ENCODE data around the gene TMEM170B. TPM values are rescaled to one million over a fixed set of nuclear protein-coding genes. Genes with fewer than 3 reads are reported as not detected.

The TMEM170B gene
- total RNA-seq, 1 donor = 4.0 TPM

DNA sequence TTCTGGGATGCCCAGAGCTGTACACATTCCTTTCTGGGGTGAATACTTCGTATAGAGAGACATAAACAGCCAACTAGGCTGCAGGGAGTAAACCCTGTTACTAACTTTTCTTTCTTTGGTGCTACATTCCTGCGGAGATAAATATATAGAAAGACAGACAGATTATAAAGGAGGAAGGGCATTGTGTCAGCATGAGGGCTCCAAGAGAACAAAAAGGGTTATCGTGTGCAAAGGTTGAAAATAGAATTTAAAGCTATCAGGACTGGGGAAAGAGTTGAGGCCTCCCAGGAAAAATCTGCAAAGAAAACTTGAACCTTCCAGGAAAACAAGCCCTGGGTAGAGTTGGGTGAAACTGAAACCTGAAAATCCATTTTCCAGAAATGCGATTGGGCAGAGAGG lies 68.0 kb downstream of the TMEM170B start:
- H2AFZ ChIP-seq (ENCODE audit: low read length) = no peak overlapping the region
- H3K79me2 ChIP-seq (ENCODE audit: insufficient read depth, low read length) = no peaks in the 10 kb centered on the region
- no peaks in the 10 kb centered on the region for H3K9me3 ChIP-seq (ENCODE audit: low read depth, low read length)
- H3K27ac ChIP-seq (ENCODE audit: low read depth, low read length) = no peak overlapping the region
- no peak for DNase-seq (ENCODE audit: insufficient read length, low spot score, missing footprints)
- no peaks in the 10 kb centered on the region for H4K20me1 ChIP-seq (ENCODE audit: insufficient read depth, low read length)
- TF ChIP-seq, protein P1, sequence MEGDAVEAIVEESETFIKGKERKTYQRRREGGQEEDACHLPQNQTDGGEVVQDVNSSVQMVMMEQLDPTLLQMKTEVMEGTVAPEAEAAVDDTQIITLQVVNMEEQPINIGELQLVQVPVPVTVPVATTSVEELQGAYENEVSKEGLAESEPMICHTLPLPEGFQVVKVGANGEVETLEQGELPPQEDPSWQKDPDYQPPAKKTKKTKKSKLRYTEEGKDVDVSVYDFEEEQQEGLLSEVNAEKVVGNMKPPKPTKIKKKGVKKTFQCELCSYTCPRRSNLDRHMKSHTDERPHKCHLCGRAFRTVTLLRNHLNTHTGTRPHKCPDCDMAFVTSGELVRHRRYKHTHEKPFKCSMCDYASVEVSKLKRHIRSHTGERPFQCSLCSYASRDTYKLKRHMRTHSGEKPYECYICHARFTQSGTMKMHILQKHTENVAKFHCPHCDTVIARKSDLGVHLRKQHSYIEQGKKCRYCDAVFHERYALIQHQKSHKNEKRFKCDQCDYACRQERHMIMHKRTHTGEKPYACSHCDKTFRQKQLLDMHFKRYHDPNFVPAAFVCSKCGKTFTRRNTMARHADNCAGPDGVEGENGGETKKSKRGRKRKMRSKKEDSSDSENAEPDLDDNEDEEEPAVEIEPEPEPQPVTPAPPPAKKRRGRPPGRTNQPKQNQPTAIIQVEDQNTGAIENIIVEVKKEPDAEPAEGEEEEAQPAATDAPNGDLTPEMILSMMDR (IDR thresholded peaks at IDR 0.05; ENCODE audit: extremely low read depth, low read depth, low read length) = no peak
- no peaks in the 10 kb centered on the region for H3K27me3 ChIP-seq (ENCODE audit: insufficient read depth, low read length)
- no peak overlapping the region for H3K4me3 ChIP-seq (ENCODE audit: insufficient read depth, low read length)
- H3K4me1 ChIP-seq (ENCODE audit: insufficient read depth, low read length) = peaks cover 19% of the 10 kb centered on the region
- no peak overlapping the region for H3K4me2 ChIP-seq (ENCODE audit: insufficient read depth, low read length)
- no peaks in the 10 kb centered on the region for H3K36me3 ChIP-seq (ENCODE audit: insufficient read depth, low read length)

DNA sequence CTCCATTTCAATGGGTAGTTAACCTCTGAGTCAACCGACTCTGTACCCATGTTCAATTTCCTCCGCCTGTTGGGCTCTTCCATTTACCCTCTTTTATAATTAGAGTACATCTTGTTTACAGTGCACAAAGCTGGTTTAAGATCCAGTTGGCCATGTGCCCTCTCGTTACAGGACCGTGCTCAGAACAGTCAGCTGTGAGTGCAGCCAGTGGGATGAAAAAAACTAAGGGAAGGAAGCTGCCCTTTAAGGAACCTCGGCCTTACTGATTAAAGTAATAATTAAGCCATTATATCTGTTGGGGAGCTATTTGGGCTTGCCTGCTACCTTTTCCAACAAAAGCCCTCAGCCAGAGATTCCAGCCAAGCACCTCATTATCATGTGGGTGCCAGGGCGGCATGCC lies 68.8 kb downstream of the TMEM170B start:
- no peak overlapping the region for H3K27ac ChIP-seq (ENCODE audit: low read depth, low read length)
- no peaks in the 10 kb centered on the region for H3K27me3 ChIP-seq (ENCODE audit: insufficient read depth, low read length)
- peaks cover 19% of the 10 kb centered on the region for H3K4me1 ChIP-seq (ENCODE audit: insufficient read depth, low read length)
- H4K20me1 ChIP-seq (ENCODE audit: insufficient read depth, low read length) = no peaks in the 10 kb centered on the region
- DNase-seq (ENCODE audit: insufficient read length, low spot score, missing footprints) = peak; percentile 35
- TF ChIP-seq, protein P1 (IDR thresholded peaks at IDR 0.05; ENCODE audit: extremely low read depth, low read depth, low read length) = no peak
- no peaks in the 10 kb centered on the region for H3K36me3 ChIP-seq (ENCODE audit: insufficient read depth, low read length)
- H3K4me2 ChIP-seq (ENCODE audit: insufficient read depth, low read length) = no peak overlapping the region
- H3K4me3 ChIP-seq (ENCODE audit: insufficient read depth, low read length) = no peak overlapping the region
- H2AFZ ChIP-seq (ENCODE audit: low read length) = no peak overlapping the region
- H3K79me2 ChIP-seq (ENCODE audit: insufficient read depth, low read length) = no peaks in the 10 kb centered on the region
- H3K9me3 ChIP-seq (ENCODE audit: low read depth, low read length) = no peaks in the 10 kb centered on the region

DNA sequence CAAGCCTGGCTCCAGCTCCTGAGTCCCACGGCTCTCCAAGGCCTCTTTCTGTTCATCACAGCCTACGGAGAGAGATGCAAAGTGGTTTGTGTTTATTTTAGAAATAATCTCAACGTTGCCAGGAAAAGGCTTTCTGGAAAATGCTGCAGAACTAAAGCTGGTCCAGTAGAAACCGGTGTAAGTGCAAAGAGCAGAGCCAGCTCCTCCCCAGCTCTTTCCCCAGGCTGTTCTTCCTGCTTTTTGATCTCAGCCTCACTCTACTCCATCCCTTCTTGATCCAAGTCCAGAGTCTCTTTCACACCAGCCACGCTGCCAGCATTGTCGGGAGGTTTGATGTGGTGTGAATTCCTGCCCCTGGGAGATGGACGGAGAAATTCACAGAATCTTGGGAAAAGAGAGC lies 69.8 kb downstream of the TMEM170B start:
- Histone ChIP-seq H3K27ac (ENCODE audit: low read depth, low read length) (no peak overlapping the region), H3K4me1 (ENCODE audit: insufficient read depth, low read length) (peaks cover 19% of the 10 kb centered on the region), H3K27me3 (ENCODE audit: insufficient read depth, low read length) (no peaks in the 10 kb centered on the region), H3K79me2 (ENCODE audit: insufficient read depth, low read length) (no peaks in the 10 kb centered on the region), H2AFZ (ENCODE audit: low read length) (peak overlapping the region; percentile 16), H3K9me3 (ENCODE audit: low read depth, low read length) (no peaks in the 10 kb centered on the region), H4K20me1 (ENCODE audit: insufficient read depth, low read length) (no peaks in the 10 kb centered on the region), H3K36me3 (ENCODE audit: insufficient read depth, low read length) (no peaks in the 10 kb centered on the region), H3K4me3 (ENCODE audit: insufficient read depth, low read length) (no peak overlapping the region), H3K4me2 (ENCODE audit: insufficient read depth, low read length) (no peak overlapping the region)
- TF ChIP-seq, protein P1 (IDR thresholded peaks at IDR 0.05; ENCODE audit: extremely low read depth, low read depth, low read length) = no peak
- DNase-seq (ENCODE audit: insufficient read length, low spot score, missing footprints) = no peak

DNA sequence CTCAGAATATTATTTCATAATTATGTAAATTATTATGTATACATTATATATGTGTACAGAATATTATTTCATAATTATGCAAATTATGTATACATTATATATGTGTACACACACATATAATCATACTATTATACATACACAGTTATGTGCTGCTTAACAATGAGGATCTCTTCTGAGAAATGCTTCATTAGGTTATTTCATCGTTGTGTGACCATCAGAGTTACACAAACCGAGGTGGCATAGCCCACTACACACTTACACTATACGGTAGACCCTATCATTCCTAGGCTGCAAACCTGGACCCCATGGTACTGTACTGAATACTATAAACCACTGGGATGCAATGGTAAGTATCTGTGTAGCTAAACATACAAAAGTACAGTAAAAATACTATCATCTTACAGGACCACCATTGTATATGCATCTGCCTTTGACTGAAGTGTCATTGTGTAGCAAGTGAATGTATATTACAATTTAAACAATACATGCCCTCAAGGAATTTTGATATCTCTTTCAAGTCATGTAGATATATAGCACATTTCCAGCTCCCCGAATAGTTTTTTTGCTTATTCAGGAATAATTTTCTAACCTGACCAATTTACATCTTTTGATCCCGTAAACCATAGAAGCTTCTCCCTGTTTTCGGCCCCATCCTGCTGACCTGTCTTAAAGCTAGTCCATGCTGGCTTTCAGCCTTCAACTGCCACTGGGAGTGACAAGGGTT lies 71.2 kb downstream of the TMEM170B start:
- Histone ChIP-seq H3K27me3 (ENCODE audit: insufficient read depth, low read length) (no peaks in the 10 kb centered on the region), H3K36me3 (ENCODE audit: insufficient read depth, low read length) (no peaks in the 10 kb centered on the region), H3K27ac (ENCODE audit: low read depth, low read length) (peak overlapping the region; percentile 92), H4K20me1 (ENCODE audit: insufficient read depth, low read length) (no peaks in the 10 kb centered on the region), H2AFZ (ENCODE audit: low read length) (no peak overlapping the region), H3K4me3 (ENCODE audit: insufficient read depth, low read length) (peak overlapping the region; percentile 26), H3K4me2 (ENCODE audit: insufficient read depth, low read length) (peak overlapping the region; percentile 55), H3K4me1 (ENCODE audit: insufficient read depth, low read length) (peaks cover 26% of the 10 kb centered on the region), H3K79me2 (ENCODE audit: insufficient read depth, low read length) (no peaks in the 10 kb centered on the region), H3K9me3 (ENCODE audit: low read depth, low read length) (no peaks in the 10 kb centered on the region)
- DNase-seq (ENCODE audit: insufficient read length, low spot score, missing footprints) = peak; percentile 59
- TF ChIP-seq, protein P1 (IDR thresholded peaks at IDR 0.05; ENCODE audit: extremely low read depth, low read depth, low read length) = no peak

Data from osteoblast (primary cell).